Measurements from ENCODE around the gene SLC6A19.

SLC6A19 gene

GRCh38 chr5:1158647-1159340 lies 42.6 kb upstream of the SLC6A19 start:
- no peak for TF ChIP-seq CTCF (IDR thresholded peaks at IDR 0.05)

GRCh38 chr5:1159341-1159675 lies 42.1 kb upstream of the SLC6A19 start:
- TF ChIP-seq CTCF (IDR thresholded peaks at IDR 0.05): no peak

DNA sequence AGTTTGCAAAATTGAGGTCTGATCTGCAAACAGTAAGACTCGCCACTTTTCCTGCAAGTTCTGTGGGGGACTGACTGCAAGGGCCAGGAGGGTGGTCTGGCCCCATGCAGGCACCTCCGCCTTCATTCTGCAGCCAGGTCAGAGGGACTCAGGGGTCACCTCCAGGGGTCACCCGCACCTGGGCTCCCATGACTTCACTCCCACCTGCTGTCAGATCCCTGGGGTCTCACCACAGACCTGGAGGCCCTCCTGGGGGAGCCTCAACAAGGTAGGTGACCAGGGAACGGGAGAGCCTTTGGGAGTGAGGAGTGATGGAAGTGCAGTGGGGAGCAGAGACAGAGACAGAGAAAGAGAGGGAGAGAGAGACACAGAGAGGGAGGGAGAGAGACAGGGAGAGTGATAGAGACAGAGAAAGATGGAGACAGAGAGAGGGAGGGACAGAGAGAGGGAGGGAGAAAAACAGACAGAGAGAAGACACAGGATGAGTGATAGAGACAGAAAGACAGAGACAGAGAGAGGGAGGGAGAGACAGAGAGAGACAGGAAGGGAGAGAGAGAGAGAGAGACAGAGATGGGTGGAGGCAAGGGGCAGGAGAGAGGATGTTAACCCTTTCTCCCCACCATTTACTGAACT lies 41.5 kb upstream of the SLC6A19 start:
- no peak for TF ChIP-seq CTCF (IDR thresholded peaks at IDR 0.05)

- no peak for TF ChIP-seq CTCF (IDR thresholded peaks at IDR 0.05)
Observed at GRCh38 chr5:1161108-1161832, 40.1 kb upstream of the SLC6A19 start.

GRCh38 chr5:1161833-1162229 lies 39.6 kb upstream of the SLC6A19 start:
- no peak for TF ChIP-seq CTCF (IDR thresholded peaks at IDR 0.05)

GRCh38 chr5:1162276-1162675 lies 39.1 kb upstream of the SLC6A19 start:
- TF ChIP-seq CTCF (IDR thresholded peaks at IDR 0.05): no peak

GRCh38 chr5:1162751-1163150 lies 38.6 kb upstream of the SLC6A19 start:
- TF ChIP-seq CTCF (IDR thresholded peaks at IDR 0.05): no peak
